ENCODE data around the gene PRKAA2. TPM values are rescaled to one million over a fixed set of nuclear protein-coding genes. Genes with fewer than 3 reads are reported as not detected.
A peak's percentile ranks its signal among the peaks of the same experiment; 100 is the strongest.
"Not testable (repeated sequence)": the region's sequence is repeated elsewhere in the genome, so short reads cannot be mapped to it uniquely, and the experiment has no call there.

PRKAA2 gene
- under 0.01 TPM for total RNA-seq

DNA sequence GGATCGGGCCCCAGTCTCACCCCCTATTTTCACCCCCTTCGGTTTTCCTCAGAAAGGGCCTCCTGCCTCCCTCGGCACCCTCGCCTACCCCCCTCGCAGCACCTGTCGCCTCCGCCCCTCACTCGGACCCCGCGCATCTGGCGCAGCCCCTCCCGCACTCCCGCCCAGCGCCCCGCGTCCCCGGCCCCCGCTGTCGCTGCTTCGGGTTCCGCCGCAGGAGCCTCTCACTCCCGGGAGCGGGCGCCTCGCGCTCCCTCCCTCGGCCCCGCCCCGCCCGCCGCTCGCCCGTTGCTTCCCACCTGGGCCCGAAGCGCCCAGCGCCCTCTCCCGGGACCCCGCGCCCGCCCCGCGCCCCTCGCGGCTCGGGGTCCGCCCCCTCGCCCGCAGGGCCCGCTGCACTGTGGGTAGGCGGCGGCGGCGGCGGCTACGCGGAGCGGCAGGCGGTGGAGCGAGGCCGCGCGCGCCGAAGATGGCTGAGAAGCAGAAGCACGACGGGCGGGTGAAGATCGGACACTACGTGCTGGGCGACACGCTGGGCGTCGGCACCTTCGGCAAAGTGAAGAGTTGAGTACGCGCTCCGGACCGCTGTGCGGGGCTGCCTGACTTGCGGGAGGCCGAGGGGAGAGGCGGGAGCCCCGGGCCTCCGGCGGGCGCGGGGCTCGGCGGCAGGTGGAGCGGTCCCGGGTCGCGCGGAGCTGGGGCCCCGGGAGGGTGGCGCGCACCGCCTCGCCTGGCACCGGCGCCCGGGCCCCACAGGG, at the start of gene PRKAA2:
TSS of gene PRKAA2 (plus strand) at position 396 of the 758 bp plus-strand sequence. CDS start at position 470, 74 bp downstream.
- DNase-seq (ENCODE audit: low read depth in 2 of 3, low spot score in 2 of 3), result peak in 2 of 3 donors; percentile 35 to 54

DNA sequence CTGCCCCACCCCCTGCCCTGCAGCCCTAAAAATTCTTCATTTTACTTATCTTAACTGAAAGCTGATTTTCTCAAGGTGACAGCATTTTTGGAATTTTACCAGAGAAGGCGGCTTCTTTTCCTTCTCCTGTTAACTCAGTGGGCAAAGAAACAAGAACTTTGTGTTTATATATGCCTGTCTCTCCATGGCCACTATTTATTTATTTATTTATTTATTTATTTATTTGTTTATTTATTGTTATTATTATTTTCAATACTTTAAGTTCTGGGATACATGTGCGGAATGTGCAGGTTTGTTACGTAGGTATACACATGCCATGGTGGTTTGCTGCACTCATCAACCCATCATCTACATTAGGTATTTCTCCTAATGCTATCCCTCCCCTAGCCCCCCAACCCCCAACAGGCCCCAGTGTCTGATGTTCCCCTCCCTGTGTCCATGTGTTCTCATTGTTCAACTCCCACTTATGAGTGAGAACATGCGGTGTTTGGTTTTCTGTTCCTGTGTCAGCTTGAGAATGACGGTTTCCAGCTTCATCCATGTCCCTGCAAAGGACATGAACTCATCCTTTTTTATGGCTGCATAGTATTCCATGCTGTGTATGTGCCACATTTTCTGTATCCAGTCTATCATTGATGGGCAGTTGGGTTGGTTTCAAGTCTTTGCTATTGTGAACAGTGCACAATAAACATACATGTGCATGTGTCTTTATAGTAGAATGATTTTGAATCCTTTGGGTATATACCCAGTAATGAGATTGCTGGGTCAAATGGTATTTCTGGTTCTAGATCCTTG, 49.5 kb upstream of the PRKAA2 start:
- DNase-seq (ENCODE audit: low read depth in 2 of 3, low spot score in 2 of 3), result not testable (repeated sequence)

DNA sequence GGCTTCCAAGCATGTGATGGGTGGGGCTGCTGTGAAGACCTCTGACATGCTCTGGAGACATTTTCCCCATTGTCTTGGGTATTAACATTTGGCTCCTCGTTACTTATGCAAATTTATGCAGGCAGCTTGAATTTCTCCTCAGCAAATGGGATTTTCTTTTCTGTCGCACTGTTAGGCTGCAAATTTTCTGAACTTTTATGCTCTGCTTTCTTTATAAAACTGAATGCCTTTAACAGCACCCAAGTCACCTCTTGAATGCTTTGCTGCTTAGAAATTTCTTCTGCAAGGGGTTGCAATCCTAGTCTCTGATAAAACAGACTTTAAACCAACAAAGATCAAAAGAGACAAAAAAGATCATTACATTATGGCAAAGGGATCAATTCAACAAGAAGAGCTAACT, 35.0 kb upstream of the PRKAA2 start:
- DNase-seq (ENCODE audit: low read depth in 2 of 3, low spot score in 2 of 3), result not testable (repeated sequence)

DNA sequence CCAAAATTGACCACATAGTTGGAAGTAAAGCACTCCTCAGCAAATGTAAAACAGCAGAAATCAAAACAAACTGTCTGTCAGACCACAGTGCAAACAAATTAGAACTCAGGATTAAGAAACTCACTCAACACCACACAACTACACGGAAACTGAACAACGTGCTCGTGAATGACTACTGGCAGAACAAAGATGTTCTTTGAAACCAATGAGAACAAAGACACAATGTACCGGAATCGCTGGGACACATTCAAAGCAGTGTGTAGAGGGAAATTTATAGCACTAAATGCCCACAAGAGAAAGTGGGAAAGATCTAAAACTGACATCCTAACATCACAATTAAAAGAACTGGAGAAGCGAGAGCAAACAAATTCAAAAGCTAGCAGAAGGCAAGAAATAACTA, 34.3 kb upstream of the PRKAA2 start:
- DNase-seq (ENCODE audit: low read depth in 2 of 3, low spot score in 2 of 3), result not testable (repeated sequence)

DNA sequence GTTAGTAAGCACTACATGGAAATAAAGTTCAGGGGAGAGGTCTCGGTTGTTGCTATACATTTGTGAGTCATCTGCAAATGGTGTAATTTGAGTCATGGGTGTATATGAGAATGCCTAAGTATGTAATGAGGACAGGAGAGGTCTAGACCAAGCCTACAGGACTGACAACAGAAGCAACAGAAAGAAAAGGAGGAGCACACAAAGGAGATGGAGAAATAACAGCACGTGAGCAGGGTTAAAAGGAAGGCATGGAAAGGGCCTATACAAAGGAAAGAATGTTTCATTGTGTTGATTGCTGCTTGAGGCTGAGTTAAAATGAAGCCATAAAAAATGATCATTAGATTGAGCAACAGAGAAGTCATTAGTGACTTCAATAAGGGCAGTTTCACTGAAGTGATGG, 28.0 kb upstream of the PRKAA2 start:
- no peak for DNase-seq (ENCODE audit: low read depth in 2 of 3, low spot score in 2 of 3)

DNA sequence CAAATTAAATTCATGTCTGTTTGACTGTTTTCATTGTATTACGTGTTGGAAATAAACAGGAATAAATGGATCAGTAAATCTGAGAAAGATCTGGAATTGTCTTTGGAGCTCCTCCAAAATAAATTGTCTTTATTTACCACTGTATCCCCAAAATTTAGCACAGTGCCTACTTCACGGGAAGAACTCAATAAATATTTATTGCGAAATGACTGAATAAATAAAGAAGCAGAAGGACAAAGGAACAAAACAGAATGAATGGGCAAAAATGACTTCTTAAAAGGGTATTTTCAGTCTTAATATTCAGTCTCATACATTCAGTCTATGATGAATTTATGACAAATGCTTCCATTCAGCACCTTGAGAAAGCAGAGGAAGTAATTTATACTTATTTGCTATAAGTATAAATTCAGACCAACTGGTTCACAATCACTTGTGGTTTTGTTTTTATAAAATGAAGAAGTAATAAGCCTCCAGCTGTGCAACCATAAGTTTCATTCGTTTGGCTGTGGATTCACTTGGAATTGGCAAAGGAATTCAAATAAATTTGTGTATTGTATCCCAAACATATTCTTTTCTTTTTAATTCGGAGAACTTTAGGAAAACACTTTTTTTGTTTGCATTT, 19.2 kb upstream of the PRKAA2 start:
- peak in 1 of 3 donors; percentile 48 for DNase-seq (ENCODE audit: low read depth in 2 of 3, low spot score in 2 of 3)

DNA sequence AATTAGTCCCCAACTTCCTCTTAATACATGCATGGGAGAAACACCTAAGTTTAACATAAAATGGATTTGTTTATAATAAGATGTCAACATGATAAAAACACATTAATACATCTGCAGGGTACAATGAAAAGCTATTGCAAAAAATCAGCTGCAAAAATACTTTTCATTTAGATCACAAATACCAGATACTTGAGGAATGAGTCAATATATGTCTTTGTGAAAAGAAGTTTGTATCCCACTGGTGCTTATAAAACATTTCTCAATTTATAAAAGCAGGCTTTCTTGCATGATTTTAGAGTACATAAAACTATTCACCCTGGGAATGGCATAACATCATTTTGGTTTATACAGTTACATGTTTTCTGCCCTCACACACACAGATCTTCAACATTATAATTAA, 18.6 kb upstream of the PRKAA2 start:
- no peak for DNase-seq (ENCODE audit: low read depth in 2 of 3, low spot score in 2 of 3)

DNA sequence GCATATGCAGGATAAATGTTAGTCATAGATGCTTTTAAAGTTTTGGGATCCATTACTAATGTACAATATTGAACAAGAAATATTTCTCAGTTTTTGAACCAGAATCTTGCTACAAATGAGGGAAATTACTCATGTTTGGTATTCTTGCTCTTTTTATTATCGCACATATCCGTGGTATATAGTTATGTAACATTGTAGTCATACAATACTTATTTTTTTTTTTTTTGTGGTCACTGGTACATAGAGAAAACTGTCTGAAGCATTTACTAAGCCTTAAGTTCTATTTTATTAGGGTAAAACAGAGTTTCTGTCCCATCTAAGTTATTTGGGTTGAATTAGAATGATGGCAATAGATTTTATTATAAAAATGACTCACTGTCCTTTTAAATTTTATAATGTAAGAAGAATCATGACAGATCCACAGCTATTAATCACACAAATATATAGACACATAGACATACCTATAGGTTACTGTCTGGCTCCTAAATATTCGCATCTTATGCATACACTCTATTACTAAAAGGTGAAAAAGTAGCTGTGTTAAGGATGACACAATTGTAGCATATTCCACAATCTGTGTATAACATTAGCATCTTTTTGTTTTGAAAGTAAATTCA, 18.0 kb upstream of the PRKAA2 start:
- DNase-seq (ENCODE audit: low read depth in 2 of 3, low spot score in 2 of 3), result no peak

DNA sequence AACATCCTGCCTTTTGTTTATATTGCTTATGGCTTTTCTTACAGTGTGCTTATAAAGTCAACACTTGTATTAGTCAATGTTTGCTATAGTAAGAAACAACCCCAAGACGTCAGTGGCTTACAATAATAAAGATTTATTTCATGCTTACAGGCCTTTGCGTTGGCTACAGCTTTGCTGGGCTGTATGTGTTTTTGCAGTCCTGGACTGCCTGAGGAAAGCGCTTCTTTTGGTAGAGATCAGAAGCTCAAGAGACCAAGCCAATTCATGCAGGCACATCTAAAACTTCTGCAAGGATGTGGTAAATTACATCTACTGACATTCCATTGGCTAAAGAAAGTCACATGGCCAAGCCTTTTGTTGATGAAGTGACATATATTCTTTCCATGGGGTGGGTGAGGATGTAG, 17.5 kb upstream of the PRKAA2 start:
- DNase-seq (ENCODE audit: low read depth in 2 of 3, low spot score in 2 of 3), result no peak

DNA sequence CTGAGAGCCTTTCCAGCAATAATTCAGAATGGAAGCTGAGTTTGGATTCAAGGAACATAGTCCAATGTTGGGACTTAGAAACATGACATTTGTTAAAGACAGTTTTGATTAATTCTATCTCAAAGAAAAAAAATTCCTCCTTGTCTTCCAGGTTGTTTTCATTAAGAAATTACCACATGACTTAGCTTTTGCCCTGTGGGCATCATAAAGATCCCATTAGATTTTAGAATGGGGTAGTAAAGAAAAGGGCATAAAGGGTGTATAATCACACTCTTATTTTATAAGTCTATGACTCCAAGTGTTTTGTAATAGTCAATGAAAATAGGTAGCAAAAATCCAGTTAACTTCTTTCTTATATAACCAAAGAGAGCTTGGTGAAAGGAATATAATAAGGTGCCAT, 14.3 kb upstream of the PRKAA2 start:
- DNase-seq (ENCODE audit: low read depth in 2 of 3, low spot score in 2 of 3), result no peak

DNA sequence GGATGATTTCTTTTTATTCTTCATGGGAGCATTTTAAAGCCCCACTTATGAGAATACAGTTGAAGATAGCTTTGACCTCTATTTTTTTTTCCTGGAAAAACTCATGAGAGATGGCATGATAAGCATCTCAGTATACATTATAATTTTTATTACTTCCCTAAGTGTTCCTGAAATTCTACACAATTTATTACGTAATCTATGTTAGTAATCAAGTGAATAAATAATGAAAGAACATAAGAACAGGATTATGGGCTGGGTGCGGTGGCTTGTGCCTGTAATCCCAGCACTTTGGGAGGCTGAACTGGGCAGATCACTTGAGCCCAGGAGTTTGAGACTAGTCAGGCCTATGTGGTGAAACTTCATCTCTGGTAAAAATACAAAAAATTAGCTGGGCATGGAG, 13.2 kb upstream of the PRKAA2 start:
- no peak for DNase-seq (ENCODE audit: low read depth in 2 of 3, low spot score in 2 of 3)

DNA sequence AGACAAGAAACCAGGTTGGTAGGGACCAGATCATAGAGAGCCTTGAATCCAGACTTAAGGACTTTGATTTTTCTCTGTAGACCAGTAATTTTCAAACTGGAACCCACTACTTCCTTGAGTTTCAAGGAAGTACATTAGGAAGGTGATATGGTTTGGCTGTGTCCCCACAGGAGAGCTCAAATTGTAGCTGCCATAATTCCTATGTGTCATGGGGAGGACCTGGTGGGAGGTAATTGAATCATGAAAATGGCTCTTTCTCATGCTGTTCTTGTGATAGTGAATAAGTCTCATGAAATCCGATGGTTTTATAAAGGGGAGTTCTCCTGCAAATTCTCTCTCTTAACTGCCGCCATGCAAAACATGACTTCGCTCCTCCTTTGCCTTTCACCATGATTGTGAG, 10.1 kb upstream of the PRKAA2 start:
- DNase-seq (ENCODE audit: low read depth in 2 of 3, low spot score in 2 of 3), result no peak

DNA sequence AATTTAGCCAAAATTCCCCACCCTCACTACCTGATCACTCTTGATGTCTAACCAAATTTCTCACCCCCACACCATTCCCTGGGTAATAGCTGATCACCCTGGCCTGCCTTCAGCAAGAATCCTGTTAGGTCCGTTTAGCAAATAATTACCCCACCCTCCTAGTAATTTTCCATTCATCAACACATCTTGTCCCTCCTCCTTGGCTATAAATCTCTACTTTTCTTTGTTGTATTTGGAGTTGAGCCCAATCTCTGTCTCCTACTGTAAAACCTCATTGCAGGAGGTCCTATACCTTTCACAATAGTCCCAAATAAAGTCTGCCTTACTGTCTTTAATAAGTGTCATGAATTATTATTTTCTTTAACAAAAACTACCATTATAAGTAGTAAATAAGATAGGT, 6.9 kb upstream of the PRKAA2 start:
- no peak for DNase-seq (ENCODE audit: low read depth in 2 of 3, low spot score in 2 of 3)

DNA sequence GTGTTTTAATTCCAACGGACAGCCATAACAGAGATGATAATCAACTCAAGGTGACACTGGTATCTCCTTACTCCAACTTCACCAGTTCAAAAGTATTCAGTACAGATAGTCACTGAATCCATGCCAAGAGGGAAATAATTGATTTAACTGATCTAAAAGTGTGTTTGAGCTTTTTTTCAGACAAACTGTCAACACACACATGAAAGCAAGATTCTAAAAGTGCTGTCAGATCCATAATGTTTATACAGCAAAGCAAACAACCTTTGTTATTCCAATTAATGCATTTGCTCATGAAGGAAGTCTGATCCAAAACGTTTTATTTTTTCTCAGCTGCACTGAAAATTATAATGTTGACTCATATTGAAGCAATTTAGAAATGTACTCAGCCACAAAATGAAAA, 5.9 kb upstream of the PRKAA2 start:
- no peak for DNase-seq (ENCODE audit: low read depth in 2 of 3, low spot score in 2 of 3)

DNA sequence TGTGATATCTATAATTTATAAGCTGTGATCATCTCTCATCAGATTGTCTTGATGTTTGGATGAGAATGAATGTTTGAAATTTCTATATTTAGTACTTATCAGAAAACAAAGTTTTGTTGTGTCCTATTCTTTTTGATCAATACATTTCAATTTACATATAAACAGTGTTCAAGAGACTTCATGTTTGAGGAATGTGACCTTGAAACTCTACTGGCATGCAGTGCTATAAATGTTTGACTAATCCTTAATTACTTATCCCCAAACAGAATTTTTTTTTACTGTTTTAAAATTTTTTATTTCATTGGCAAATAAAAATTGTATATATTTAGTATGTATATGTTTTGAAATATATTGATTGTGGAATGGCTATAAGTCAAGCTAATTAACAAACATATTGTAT, 1.5 kb upstream of the PRKAA2 start:
- DNase-seq (ENCODE audit: low read depth in 2 of 3, low spot score in 2 of 3), result no peak

DNA sequence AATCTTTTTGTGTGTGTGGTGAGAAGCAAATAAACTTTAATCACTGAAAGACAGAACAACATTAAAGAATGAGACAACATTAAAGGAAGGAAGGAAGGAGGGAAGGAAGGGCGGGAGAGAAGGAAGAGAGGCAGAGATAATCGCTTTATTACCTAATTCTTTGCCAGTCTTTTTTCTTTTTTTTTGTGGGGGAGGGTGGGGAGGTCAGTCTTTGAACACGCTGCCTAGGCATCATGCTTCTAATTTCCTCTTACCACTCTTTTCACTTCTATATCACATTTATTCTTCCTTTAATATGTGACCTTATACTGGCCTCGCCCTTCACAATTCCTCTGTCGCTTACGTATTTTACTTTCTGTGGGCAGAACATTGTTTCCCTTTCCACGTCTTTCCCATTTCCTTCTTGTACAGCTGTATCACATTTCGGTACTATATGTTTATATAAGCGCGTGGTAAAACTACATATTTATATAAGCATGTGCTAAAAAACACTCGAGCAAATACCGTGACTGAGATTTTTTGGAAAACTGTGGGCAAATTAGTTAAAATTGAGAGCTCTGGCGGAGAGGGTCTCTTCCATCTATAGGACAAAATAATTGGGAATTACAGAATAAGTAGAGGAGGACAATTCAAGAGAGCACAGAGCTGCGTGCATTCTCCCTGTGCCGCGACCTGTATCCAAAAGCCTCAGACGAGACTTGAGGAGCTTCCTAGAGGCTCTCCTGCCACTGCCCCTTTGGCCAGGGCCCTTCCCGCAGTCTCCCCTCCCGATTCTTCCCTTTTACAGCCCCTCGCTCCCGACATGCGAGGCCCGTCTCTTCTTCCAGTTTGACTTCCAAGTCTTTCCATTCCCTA, 823 bp upstream of the PRKAA2 start:
- no peak for DNase-seq (ENCODE audit: low read depth in 2 of 3, low spot score in 2 of 3)

DNA sequence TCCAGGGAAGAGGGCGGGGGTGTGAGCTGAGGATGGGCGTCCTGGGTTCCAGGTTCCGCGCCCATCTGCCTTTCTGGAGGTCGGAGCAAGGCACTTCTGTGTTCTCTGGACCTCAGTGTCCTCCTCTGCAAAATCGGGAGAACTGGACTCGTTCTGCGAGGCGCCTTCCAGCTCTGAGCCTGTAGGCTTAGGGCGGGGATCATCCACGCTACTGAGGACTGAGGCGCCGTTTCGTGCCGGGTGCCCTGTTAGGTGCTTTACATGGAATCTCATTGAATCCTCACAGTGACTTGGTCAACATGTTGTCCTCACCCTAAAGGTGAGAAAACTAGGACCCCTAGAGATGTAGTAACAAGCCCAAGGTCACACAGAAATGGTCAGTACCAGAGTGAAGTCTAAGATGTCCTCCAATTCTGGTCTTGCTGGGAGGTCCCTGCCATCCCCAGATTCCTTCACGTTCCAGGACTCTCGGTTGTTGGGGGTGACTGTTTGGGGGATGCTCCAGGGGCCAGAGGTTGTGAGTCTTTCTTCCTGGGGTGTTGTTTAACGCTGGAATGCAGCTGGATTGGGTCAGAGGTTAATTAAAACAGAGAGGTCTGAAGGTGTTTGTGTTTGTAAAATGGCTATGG, 677 bp downstream of the PRKAA2 start:
- DNase-seq (ENCODE audit: low read depth in 2 of 3, low spot score in 2 of 3), result no peak

DNA sequence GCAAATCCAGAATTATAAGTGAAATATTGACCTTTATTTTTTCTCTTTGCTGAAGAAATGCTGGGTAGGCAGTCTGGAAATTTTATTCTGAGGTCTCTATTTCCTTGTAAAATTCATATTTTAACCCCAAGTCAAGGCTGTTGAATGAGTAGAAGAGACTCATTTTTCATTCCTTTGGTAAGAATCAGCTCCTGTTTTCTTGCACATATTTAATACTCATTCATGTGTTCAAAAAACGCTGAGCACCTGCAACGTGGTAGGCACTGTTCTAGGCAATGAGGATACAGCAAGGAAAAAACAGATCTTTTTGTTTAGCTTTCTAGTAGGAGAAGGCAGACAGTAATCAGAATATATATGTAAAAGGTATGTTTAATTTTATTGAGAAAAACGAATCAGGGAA, 1.5 kb downstream of the PRKAA2 start:
- no peak for DNase-seq (ENCODE audit: low read depth in 2 of 3, low spot score in 2 of 3)

DNA sequence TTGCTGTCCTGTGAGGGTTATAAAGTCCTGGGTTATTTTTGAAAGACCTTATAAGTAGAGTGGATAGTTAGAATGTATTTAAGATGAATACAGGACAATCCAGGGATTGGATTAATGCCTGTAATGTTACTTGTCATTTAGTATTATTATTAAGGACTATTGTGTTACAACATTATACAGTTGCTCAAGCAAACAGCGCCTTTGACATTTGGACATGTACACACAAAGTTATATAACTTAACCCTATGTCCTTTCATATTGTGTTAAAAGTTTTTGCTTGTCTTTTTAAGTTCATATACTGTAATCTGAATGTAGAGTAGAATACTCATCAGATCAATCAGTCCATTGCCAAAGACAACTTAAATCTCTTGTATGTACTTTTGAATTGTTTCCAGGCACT, 2.0 kb downstream of the PRKAA2 start:
- DNase-seq (ENCODE audit: low read depth in 2 of 3, low spot score in 2 of 3), result no peak

DNA sequence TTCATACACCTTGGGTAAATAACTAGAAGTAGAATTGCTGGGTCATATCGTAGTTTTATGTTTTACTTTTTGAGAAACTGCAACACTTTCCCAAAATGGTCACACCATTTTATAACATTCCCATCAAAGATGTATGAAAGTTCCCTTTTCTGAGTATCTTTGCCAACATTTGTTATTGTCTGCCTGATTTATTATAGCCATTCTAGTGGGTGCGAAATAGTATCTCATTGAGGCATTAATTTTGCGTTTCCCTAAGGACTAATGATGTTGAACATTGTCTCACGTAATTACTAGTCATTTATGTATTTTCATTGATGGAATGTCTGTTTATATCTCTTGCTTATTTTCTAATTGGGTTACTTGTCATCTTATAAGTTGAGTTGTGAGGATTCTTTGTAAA, 3.4 kb downstream of the PRKAA2 start:
- no peak for DNase-seq (ENCODE audit: low read depth in 2 of 3, low spot score in 2 of 3)

Data from hematopoietic multipotent progenitor cell (in vitro differentiated cells).